ENCODE measurements around the gene AP1S3. TPM values are rescaled to one million over a fixed set of nuclear protein-coding genes. Genes with fewer than 3 reads are reported as not detected.

Gene AP1S3
- total RNA-seq, 2 donors from 2014 or later: 2.0 to 8.3 TPM

DNA sequence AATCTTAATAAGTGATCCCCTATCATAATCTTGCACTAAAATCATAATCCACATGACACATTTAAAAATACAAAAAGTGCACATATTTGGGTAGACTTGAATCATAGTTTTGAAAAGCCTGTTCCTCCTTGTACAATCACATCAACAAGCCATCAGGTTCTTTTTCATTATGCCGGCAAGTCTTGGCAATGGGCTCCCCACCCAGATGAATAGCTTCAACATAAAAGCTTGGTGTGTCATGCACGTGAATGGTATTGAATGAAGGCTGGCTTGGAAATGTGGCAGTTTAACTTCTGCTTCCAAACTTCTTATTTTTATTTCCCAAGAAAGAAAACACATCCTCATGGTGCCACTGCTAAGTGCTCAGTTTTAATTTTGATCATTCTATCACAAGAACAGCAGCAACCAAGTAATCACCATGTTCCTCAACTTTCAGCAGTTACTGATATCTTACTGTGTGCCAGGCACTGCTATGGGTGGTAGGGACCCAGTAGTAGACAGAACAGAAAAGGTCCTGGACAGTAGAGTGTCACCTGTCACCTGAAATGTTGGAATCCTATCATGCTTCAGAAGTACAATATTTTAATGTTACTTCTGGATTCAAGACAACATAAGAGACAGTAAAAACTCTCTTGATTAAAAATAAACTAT lies 89.9 kb downstream of the AP1S3 start:
- H3K9me3 ChIP-seq: no peaks in the 10 kb centered on the region
- no peaks in the 10 kb centered on the region for H3K27me3 ChIP-seq
- no peak overlapping the region for H3K4me3 ChIP-seq
- intact Hi-C loops (cut with DNase I): no loop called here
- 57 to 63% methylated on average over 2 of the region's 2 CpGs for WGBS, 2 donors
- no peak for TF ChIP-seq POLR2A (IDR thresholded peaks at IDR 0.05)
- TF ChIP-seq, protein P1, sequence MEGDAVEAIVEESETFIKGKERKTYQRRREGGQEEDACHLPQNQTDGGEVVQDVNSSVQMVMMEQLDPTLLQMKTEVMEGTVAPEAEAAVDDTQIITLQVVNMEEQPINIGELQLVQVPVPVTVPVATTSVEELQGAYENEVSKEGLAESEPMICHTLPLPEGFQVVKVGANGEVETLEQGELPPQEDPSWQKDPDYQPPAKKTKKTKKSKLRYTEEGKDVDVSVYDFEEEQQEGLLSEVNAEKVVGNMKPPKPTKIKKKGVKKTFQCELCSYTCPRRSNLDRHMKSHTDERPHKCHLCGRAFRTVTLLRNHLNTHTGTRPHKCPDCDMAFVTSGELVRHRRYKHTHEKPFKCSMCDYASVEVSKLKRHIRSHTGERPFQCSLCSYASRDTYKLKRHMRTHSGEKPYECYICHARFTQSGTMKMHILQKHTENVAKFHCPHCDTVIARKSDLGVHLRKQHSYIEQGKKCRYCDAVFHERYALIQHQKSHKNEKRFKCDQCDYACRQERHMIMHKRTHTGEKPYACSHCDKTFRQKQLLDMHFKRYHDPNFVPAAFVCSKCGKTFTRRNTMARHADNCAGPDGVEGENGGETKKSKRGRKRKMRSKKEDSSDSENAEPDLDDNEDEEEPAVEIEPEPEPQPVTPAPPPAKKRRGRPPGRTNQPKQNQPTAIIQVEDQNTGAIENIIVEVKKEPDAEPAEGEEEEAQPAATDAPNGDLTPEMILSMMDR (IDR thresholded peaks at IDR 0.05): no peak
- H3K27ac ChIP-seq: no peak overlapping the region
- H3K4me1 ChIP-seq: no peaks in the 10 kb centered on the region
- DNase-seq: no peak
- no peaks in the 10 kb centered on the region for H3K36me3 ChIP-seq (replicated peaks in 1 of 2; ENCODE audit: insufficient read depth in 1 of 2, low read depth in 2 of 2)
- ATAC-seq: no peak

DNA sequence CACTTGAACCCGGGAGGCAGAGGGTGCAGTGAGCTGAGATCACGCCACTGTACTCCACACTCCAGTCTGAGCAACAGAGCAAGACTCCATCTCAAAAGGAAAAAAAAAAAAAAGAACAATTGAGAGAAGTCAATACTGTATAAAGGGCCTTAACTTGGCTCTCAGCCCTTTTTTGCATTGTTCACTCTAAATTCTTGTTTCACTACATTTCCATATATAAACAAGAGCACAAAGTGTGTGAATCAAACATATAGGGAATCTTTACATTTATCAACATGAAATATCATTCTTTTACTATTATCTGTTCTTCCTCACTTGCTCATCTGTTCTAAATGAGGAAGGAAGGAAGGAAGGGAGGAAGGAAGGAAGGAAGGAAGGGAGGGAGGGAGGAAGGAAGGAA lies 90.8 kb downstream of the AP1S3 start:
- TF ChIP-seq, protein P1 (IDR thresholded peaks at IDR 0.05): no peak
- intact Hi-C loops (cut with DNase I): no loop called here
- Histone ChIP-seq H3K36me3 (replicated peaks in 1 of 2; ENCODE audit: insufficient read depth in 1 of 2, low read depth in 2 of 2) (no peaks in the 10 kb centered on the region), H3K4me3 (no peak overlapping the region), H3K27me3 (no peaks in the 10 kb centered on the region), H3K27ac (no peak overlapping the region), H3K9me3 (no peaks in the 10 kb centered on the region), H3K4me1 (no peaks in the 10 kb centered on the region)
- DNase-seq: no peak
- ATAC-seq: no peak
- WGBS, 2 donors: 76 to 89% methylated on average over 2 of the region's 2 CpGs

DNA sequence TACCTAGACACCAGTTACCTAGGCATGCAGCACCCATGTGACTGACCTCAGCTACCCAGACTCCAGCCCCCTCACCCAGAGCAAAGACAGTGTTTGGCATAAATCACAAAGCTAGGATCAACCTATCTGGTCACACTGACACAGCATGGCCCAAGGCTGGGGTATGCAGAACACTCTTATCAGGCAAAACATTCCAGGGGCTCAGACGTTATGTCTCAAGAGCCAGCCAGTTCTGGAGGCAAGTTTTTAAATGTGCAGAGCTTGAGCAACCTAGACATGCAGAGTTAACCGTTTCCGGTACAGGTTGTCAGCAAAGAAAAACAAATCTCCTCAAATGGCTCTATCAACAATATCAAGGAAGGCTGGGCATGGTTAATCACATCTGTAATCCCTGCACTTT lies 92.8 kb downstream of the AP1S3 start:
- no peak for DNase-seq
- intact Hi-C loops (cut with DNase I): no loop called here

DNA sequence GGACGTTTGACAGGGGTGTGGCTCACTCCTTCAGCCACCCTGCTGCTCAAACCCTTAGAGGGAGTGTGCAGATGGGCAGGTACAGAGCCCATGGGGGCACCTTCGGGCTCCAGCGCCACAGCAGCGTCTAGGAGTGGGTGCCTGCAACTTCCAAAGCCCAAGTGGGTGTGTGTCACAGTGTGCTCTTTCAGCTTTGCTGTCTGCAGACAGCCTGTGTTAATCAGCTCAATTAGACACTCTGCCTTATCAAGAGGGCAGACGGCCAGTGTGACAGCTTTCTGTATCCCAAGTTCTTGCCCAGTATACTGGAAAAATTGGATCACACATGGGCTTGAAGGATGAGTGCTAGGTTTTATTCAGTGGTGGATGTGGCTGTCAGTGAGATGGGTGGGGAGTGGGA lies 96.7 kb downstream of the AP1S3 start:
- ATAC-seq: no peak
- Histone ChIP-seq H3K4me3 (no peak overlapping the region), H3K9me3 (no peaks in the 10 kb centered on the region), H3K36me3 (replicated peaks in 1 of 2; ENCODE audit: insufficient read depth in 1 of 2, low read depth in 2 of 2) (no peaks in the 10 kb centered on the region), H3K27ac (no peak overlapping the region), H3K4me1 (no peaks in the 10 kb centered on the region), H3K27me3 (no peaks in the 10 kb centered on the region)
- intact Hi-C loops (cut with DNase I): no loop called here
- WGBS, 2 donors: 33 to 73% methylated on average over 2 to 5 of the region's 5 CpGs
- TF ChIP-seq, protein P1 (IDR thresholded peaks at IDR 0.05): no peak
- TF ChIP-seq POLR2A (IDR thresholded peaks at IDR 0.05): no peak
- DNase-seq: no peak

More for the DNA sequence above, 92.8 kb downstream of the AP1S3 start:
- Histone ChIP-seq H3K27ac (no peak overlapping the region), H3K36me3 (replicated peaks in 1 of 2; ENCODE audit: insufficient read depth in 1 of 2, low read depth in 2 of 2) (no peaks in the 10 kb centered on the region), H3K4me3 (no peak overlapping the region), H3K27me3 (no peaks in the 10 kb centered on the region), H3K9me3 (no peaks in the 10 kb centered on the region), H3K4me1 (no peaks in the 10 kb centered on the region)
- WGBS, 2 donors: 57 to 66% methylated on average over 3 of the region's 3 CpGs
- no peak for TF ChIP-seq POLR2A (IDR thresholded peaks at IDR 0.05)
- TF ChIP-seq, protein P1 (IDR thresholded peaks at IDR 0.05): no peak
- no peak for ATAC-seq

DNA sequence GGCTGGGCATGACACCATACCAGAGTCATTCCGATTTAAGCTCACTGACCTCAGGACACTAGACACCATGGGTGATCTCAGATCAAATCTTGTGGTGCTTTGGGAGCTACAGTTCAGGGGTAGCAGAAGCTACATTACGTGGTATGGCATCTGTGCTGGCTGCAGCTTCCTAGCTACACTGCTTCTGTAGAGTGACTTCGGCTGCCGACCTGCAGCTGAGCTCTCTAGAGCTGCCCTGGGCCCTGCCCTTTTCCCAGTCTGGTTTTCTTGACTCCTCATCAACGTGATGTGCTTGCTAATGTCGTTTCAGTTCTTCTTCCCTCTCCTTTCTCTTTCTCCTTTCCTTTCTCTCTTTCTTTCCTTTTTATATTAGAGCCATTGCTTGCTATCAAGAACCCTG lies 100.2 kb downstream of the AP1S3 start:
- DNase-seq (no peak), ATAC-seq (no peak)
- Histone ChIP-seq H3K4me1 (no peaks in the 10 kb centered on the region), H3K36me3 (replicated peaks in 1 of 2; ENCODE audit: insufficient read depth in 1 of 2, low read depth in 2 of 2) (no peaks in the 10 kb centered on the region), H3K27me3 (no peaks in the 10 kb centered on the region), H3K27ac (no peak overlapping the region), H3K9me3 (no peaks in the 10 kb centered on the region), H3K4me3 (no peak overlapping the region)
- WGBS, 2 donors: 80 to 90% methylated on average over 5 to 6 of the region's 6 CpGs
- intact Hi-C loops (cut with DNase I): no loop called here
- TF ChIP-seq, protein P1 (IDR thresholded peaks at IDR 0.05): no peak
- TF ChIP-seq POLR2A (IDR thresholded peaks at IDR 0.05): no peak
